ENCODE results near the gene TLCD1. TPM values are rescaled to one million over a fixed set of nuclear protein-coding genes. Genes with fewer than 3 reads are reported as not detected.
A peak's percentile ranks its signal among the peaks of the same experiment; 100 is the strongest.

The TLCD1 gene
- total and polyA plus RNA-seq, 2 of the 8 experiments (the other 6 are each of a cell fraction or from before 2014, with no cell fraction given): 40.7 to 128 TPM

GRCh38 chr17:28718333-28719020 is 7.6 kb downstream of the TLCD1 start:
- Histone ChIP-seq H4K91ac (replicated peaks; ENCODE audit: insufficient read length, low read length) (peak overlapping the region; percentile 76), H4K8ac (ENCODE audit: extremely low read depth, insufficient read depth, low read length) (no peak overlapping the region), H3K27ac (ENCODE audit: low read depth, low read length) (peak overlapping the region; percentile 74), H3K18ac (ENCODE audit: extremely low read depth, low read length) (peak overlapping the region; percentile 99), H2BK120ac (replicated peaks; ENCODE audit: low read depth, low read length) (peak overlapping the region; percentile 96), H2AFZ (ENCODE audit: low read length) (no peak overlapping the region), H3K9me3 (ENCODE audit: insufficient read depth in 2 of 2, low read depth in 1 of 2, low read length in 1 of 2) (no peaks in the 10 kb centered on the region), H3K4me2 (ENCODE audit: insufficient read depth in 1 of 2, low read depth in 2 of 2, low read length in 2 of 2) (peak overlapping the region; percentile 87 to 99), H3K9ac (replicated peaks in 1 of 4; ENCODE audit: extremely low read depth in 1 of 4, low read depth in 3 of 4, low read length in 3 of 4) (peak overlapping the region; percentile 56 to 78 (median 68)), H4K5ac (ENCODE audit: insufficient read length, low read depth, low read length) (peak overlapping the region; percentile 95), H3K56ac (replicated peaks; ENCODE audit: insufficient read length, low read depth, low read length) (peak overlapping the region; percentile 18), H3K23me2 (ENCODE audit: low read depth, low read length) (peaks cover 19% of the 10 kb centered on the region), H3K27me3 (replicated peaks in 1 of 4; ENCODE audit: control insufficient read depth in 3 of 4, extremely low read depth in 1 of 4, insufficient read depth in 3 of 4, low read length in 3 of 4) (no peaks in the 10 kb centered on the region), H4K20me1 (replicated peaks in 1 of 2; ENCODE audit: control insufficient read depth in 1 of 2, insufficient read depth in 2 of 2, low read length in 2 of 2) (peaks cover 6 to 23% of the 10 kb centered on the region in 2 experiments), H2AK5ac (ENCODE audit: low read depth, low read length) (peak overlapping the region; percentile 68), H3K79me1 (ENCODE audit: low read depth, low read length) (peaks cover 13% of the 10 kb centered on the region; the same call in 1 of the 2 replicates), H2BK12ac (ENCODE audit: low read depth, low read length) (peak overlapping the region; percentile 75), H3K79me2 (ENCODE audit: control insufficient read depth in 1 of 2, insufficient read depth in 2 of 2, low read length in 2 of 2) (peaks cover 8 to 53% of the 10 kb centered on the region in 2 experiments), H3K4ac (replicated peaks; ENCODE audit: insufficient read length, low read depth, low read length) (peak overlapping the region; percentile 98), H3K23ac (ENCODE audit: insufficient read length) (no peak overlapping the region), H2BK5ac (ENCODE audit: low read depth, low read length) (peak overlapping the region; percentile 99), H3K4me3 (ENCODE audit: extremely low read depth in 1 of 4, insufficient read depth in 2 of 4, low read depth in 3 of 4, low read length in 4 of 4) (peak overlapping the region; percentile 95 to 100 (median 98)), H3K36me3 (ENCODE audit: control insufficient read depth in 2 of 4, insufficient read depth in 4 of 4, low read length in 3 of 4) (peaks cover 25 to 51% (median 38%) of the 10 kb centered on the region in 4 experiments), H2BK20ac (ENCODE audit: low read length) (peak overlapping the region; percentile 56), H3K14ac (ENCODE audit: insufficient read length) (no peak overlapping the region), H2BK15ac (ENCODE audit: low read length) (peak overlapping the region; percentile 95), H3K4me1 (replicated peaks in 1 of 4; ENCODE audit: control insufficient read depth in 3 of 4, insufficient read depth in 4 of 4, low read length in 3 of 4) (peaks cover 3 to 12% (median 6%) of the 10 kb centered on the region in 4 experiments)
- 6% methylated on average over 16 of the region's 18 CpGs; no CpG with 5 or more reads in 1 of the 2 experiments for WGBS, 2 experiments (ENCODE audit: extremely low coverage in 1 of 2, insufficient coverage in 1 of 2, insufficient read length in 1 of 2, insufficient replicate concordance in 2 of 2, low coverage in 1 of 2, low lambda C conversion rate in 2 of 2, missing lambda C conversion rate in 1 of 2)
- ChIA-PET CTCF (ENCODE audit: partially characterized antibody) (no interaction called here), POLR2A (ENCODE audit: partially characterized antibody) (interaction anchor here (1.5 to 17.6 kb wide), 7 partner anchors 10 to 234 kb away, joined by 5 to 813 read pairs (median 18); partner anchors contain the start of genes BLTP2, NEK8, PHF12 and TRAF4)
- no peak for DNase-seq (ENCODE audit: low read depth in 1 of 2, low spot score in 2 of 2)
- no peak for TF ChIP-seq SP4 (IDR thresholded peaks at IDR 0.05; ENCODE audit: low read length)
- 0 out of 4 replicates have a peak, but pooled peaks have one; percentile 9 to 40 for TF ChIP-seq SIN3A (conservative IDR thresholded peaks at IDR 0.05 in 1 of 2, IDR thresholded peaks at IDR 0.05 in 1 of 2; ENCODE audit: low read depth in 1 of 2, low read length in 2 of 2)
- TF ChIP-seq POLR2A (IDR thresholded peaks at IDR 0.05; ENCODE audit: control extremely low read depth in 1 of 2, low read depth in 2 of 2, low read length in 2 of 2): peak in 1 of 2 experiments; percentile 49; a peak in 2 of 3 replicates
- no peak for TF ChIP-seq BACH1 (IDR thresholded peaks at IDR 0.05; ENCODE audit: low read length)
- TF ChIP-seq KDM4A (IDR thresholded peaks at IDR 0.05; ENCODE audit: low read depth, low read length, severe bottlenecking): peak; percentile 33
- FAIRE-seq: no peak
